NCI-H1694 (cell line): ENCODE data around the gene XCL2.
A peak's percentile ranks its signal among the peaks of the same experiment; 100 is the strongest.

Experiments
- DNase-seq: peaks from one replicate; lab custom pipeline; 2025; lab: John Stamatoyannopoulos, UW

Gene XCL2

DNA sequence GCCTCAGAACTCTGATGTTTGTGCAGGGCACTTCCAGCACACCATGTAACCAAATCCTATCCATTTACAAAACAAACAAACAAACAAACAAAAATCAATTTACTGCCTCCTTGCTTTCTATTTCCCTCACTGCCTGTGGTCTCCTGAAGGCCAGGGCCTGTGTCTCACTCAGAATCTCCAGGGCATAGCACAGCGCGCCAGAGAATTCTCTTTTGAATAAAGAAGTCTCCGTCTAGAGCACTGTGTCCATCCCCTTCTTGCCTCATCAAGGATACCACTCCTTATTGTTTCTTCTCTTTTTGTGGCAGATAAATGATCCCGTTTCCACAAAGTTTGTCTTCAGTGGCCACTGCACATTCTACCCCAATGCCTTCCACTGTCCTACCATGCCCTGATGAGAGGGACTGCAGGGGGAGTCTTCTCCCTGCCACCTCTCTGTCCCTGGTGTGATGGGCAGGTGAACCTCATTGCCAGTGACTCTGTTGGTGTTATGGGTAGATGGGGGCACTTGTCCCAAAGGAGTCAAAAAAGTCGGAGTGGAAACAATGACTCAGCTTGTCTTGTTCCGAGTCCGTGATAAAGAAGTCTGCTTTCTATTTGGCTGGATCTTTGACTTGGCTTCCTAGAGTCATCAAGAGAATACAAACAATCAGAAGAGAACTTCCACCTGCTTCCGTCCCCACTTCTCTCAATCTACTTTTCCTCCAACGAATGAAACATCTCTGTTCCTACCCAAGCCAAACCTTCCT is 30.0 kb downstream of the XCL2 start:
- DNase-seq: no peak

GRCh38 chr1:168512864-168513595 is 30.8 kb downstream of the XCL2 start:
- DNase-seq: no peak

GRCh38 chr1:168509875-168510791 is 33.7 kb downstream of the XCL2 start:
- no peak for DNase-seq

DNA sequence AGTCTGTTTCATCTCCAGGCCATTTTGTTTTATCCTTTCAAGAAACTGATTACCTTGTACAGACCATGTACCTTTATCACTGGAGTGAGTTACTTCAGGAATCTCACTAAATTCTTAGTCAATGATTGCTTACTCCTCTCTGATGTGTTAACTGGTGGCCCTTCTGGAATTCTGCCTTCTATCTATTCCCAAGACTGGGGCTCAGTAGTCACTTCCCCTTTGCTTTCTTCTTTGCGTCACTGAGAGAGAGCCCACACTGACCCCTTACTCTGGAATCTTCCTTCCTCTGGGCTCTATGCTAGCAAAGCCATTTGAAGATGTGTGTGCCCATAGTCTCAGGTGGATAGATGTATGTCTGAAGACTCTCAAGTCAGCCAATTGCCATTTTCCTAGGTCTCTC is 34.6 kb downstream of the XCL2 start:
- no peak for DNase-seq

GRCh38 chr1:168507828-168508227 is 36.0 kb downstream of the XCL2 start:
- DNase-seq: no peak

- DNase-seq: no peak
These were observed 36.6 kb downstream of the XCL2 start for GRCh38 chr1:168507231-168507630.

DNA sequence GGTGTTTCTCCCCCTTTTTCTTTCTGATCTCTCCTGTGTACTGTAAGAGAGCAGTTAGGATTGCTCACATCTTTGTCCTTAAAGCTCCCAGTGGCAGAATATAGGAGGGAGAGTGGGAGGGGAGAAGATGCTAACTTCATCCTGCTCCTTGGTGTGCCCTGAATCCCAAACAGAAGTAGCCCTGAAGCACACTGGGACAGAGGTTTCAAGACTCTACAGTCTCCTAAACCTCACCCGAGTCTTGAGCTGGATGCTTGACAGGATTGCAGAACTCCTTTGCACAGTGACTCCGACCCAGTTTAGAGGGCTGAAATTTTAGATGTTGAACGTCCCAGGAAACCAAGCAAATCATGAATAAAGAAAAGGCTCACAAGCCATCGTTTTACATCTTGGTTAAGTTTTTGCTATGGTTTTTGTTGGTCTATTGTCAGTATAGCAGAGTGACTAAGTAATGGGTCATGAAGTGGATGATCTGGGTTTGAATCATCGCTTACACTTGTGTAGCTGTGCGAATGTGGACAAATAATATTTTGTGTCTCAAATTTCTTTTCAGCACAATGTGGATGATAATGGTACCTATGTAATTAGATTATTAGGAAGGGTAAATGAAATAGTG is 37.5 kb downstream of the XCL2 start:
- no peak for DNase-seq

GRCh38 chr1:168505006-168505405 is 38.8 kb downstream of the XCL2 start:
- DNase-seq: no peak

- DNase-seq: no peak
These were observed 39.5 kb downstream of the XCL2 start for GRCh38 chr1:168504064-168504837.

DNA sequence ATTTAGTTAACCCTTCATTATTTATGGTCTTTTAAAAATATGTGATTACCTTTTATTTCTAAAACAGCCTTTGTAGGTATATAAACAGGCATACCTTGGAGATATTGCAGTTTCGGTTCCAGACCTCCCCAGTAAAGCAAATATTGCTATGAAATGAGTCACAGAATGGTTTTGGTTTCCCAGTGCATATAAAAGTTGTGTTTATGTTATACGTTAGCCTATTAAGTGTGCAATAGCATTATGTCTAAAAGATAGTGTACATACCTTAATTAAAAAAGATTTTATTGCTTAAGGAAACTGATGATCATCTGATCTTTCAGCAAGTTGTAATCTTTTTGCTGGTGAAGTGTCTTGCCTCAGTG is 44.1 kb downstream of the XCL2 start:
- no peak for DNase-seq

GRCh38 chr1:168498956-168499687 is 44.7 kb downstream of the XCL2 start:
- no peak for DNase-seq

DNA sequence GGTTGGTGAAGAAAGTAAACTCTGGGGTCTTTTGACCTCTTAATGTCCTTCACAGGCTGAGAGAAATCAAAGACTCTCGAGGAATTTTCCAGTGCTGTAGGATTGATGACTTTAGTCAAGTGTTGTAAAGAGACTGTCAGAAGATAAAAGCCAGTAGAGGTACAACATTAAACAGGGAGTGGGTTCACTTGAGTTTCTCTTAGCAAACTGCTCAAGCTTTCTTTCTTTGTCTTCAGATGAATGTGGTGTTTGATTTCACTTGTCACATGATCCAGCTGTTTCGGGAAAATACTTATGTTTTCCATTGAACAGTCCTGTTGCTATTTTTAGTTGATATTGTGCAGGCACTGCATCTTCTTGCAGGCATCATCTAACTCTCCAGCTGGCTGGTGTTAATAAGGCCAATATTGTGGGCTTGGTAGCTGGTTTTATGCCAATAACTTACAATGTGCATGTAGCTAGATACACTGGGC is 45.6 kb downstream of the XCL2 start:
- peak; percentile 78 for DNase-seq

DNA sequence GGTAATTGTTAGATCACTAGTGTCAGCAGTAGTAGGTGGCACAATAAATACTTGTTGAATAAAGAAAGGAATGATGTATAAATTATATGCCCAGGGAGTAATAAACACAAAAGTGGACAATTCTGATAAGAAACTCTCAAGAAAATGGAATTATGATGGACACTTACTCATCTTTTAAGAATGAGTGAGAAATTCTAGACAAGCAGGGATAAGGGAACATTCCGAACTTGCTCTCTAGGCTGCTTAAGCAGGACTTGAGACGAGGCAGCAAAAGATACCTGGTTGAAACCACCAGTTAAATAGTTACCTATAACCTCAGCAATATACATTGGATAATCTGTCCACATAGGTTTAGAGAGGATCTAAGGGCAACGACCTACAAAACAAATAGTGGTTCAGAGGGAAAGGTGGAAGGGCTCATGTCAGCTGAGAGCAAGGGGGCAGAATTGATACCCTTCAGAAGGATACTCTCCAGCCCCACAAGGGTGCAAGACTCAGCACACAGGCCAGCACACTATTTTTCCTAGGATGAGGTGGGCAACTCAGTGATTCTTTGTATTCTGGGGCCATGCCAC is 46.3 kb downstream of the XCL2 start:
- no peak for DNase-seq

GRCh38 chr1:168491527-168492164 is 52.2 kb downstream of the XCL2 start:
- no peak for DNase-seq
